ENCODE data around the gene MOXD1. TPM values are rescaled to one million over a fixed set of nuclear protein-coding genes. Genes with fewer than 3 reads are reported as not detected.
"Not testable (repeated sequence)": the region's sequence is repeated elsewhere in the genome, so short reads cannot be mapped to it uniquely, and the experiment has no call there.

The MOXD1 gene
- total and polyA plus RNA-seq, 12 donors: 4.8 to 66.3 (median 41.2) TPM

- Histone ChIP-seq H3K27me3 (no peaks in the 10 kb centered on the region), H3K9me3 (replicated peaks in 1 of 3) (no peaks in the 10 kb centered on the region), H3K36me3 (replicated peaks in 1 of 2) (no peaks in the 10 kb centered on the region), H3K27ac (no peak overlapping the region), H3K4me3 (no peak overlapping the region), H3K4me1 (replicated peaks in 1 of 2) (no peaks in the 10 kb centered on the region)
- no peak for TF ChIP-seq CTCF (IDR thresholded peaks at IDR 0.05)
- no peak for TF ChIP-seq POLR2A (IDR thresholded peaks at IDR 0.05)
- no peak for DNase-seq
- WGBS, 4 donors: 51 to 57% (median 53%) methylated on average over 4 of the region's 4 CpGs
- intact Hi-C loops (cut with DNase I): no loop called here
Measured at GRCh38 chr6:132270726-132271402, 130.4 kb downstream of the MOXD1 start.

GRCh38 chr6:132268666-132269065 is 132.6 kb downstream of the MOXD1 start:
- WGBS, 4 donors: 82 to 92% (median 90%) methylated on average over 5 of the region's 5 CpGs
- intact Hi-C loops (cut with DNase I); H3K27ac ChIP-seq; H3K9me3 ChIP-seq (replicated peaks in 1 of 3); H3K4me3 ChIP-seq; DNase-seq; H3K27me3 ChIP-seq; H3K36me3 ChIP-seq (replicated peaks in 1 of 2); H3K4me1 ChIP-seq (replicated peaks in 1 of 2): not testable (repeated sequence)

- Histone ChIP-seq H3K36me3 (replicated peaks in 1 of 2) (no peaks in the 10 kb centered on the region), H3K27ac (no peak overlapping the region), H3K4me3 (no peak overlapping the region), H3K9me3 (replicated peaks in 1 of 3) (no peaks in the 10 kb centered on the region), H3K4me1 (replicated peaks in 1 of 2) (no peaks in the 10 kb centered on the region), H3K27me3 (no peaks in the 10 kb centered on the region)
- no peak for DNase-seq
- WGBS, 4 donors: 64 to 69% (median 64%) methylated on average over 2 of the region's 2 CpGs
- TF ChIP-seq CTCF (IDR thresholded peaks at IDR 0.05): no peak
- no peak for TF ChIP-seq POLR2A (IDR thresholded peaks at IDR 0.05)
- intact Hi-C loops (cut with DNase I): no loop called here
Measured at GRCh38 chr6:132268209-132268608, 133.1 kb downstream of the MOXD1 start.

- H3K4me1 ChIP-seq (replicated peaks in 1 of 2): no peaks in the 10 kb centered on the region
- no peak overlapping the region for H3K4me3 ChIP-seq
- TF ChIP-seq POLR2A (IDR thresholded peaks at IDR 0.05) (no peak), CTCF (IDR thresholded peaks at IDR 0.05) (no peak)
- H3K27ac ChIP-seq: no peak overlapping the region
- no peak for DNase-seq
- no peaks in the 10 kb centered on the region for H3K9me3 ChIP-seq (replicated peaks in 1 of 3)
- no peaks in the 10 kb centered on the region for H3K36me3 ChIP-seq (replicated peaks in 1 of 2)
- intact Hi-C loops (cut with DNase I): no loop called here
- no peaks in the 10 kb centered on the region for H3K27me3 ChIP-seq
Measured at GRCh38 chr6:132265451-132266097, 135.7 kb downstream of the MOXD1 start.

GRCh38 chr6:132264021-132264500 is 137.2 kb downstream of the MOXD1 start:
- intact Hi-C loops (cut with DNase I): no loop called here
- Histone ChIP-seq H3K36me3 (replicated peaks in 1 of 2) (no peaks in the 10 kb centered on the region), H3K27ac (no peak overlapping the region), H3K27me3 (no peaks in the 10 kb centered on the region), H3K4me1 (replicated peaks in 1 of 2) (no peaks in the 10 kb centered on the region), H3K4me3 (no peak overlapping the region), H3K9me3 (replicated peaks in 1 of 3) (no peaks in the 10 kb centered on the region)
- 84 to 89% (median 86%) methylated on average over 6 of the region's 6 CpGs for WGBS, 4 donors
- DNase-seq: no peak
- TF ChIP-seq POLR2A (IDR thresholded peaks at IDR 0.05): no peak
- no peak for TF ChIP-seq CTCF (IDR thresholded peaks at IDR 0.05)
